Mesendoderm (in vitro differentiated cells): Measurements from ENCODE around the gene FAM118A.

Source experiments
- DNase-seq: peaks from one replicate; pipeline ENCODE4 v3.0.0; 2013
- H2AK5ac ChIP-seq: 2 replicates; pipeline ENCODE4 v1.6.1; 2013; ENCODE audit warnings: low read length, inconsistent platforms
- H2BK120ac ChIP-seq: 2 replicates; pipeline ENCODE4 v1.6.1; 2013; ENCODE audit warnings: low read depth, mild to moderate bottlenecking, low read length, moderate library complexity, mixed read lengths
- H2BK15ac ChIP-seq: replicated peaks from 2 replicates; pipeline ENCODE4 v1.6.1; 2013; ENCODE audit warnings: low read depth, mild to moderate bottlenecking, moderate library complexity
- H2BK5ac ChIP-seq: 2 replicates; pipeline ENCODE4 v1.6.1; 2013; ENCODE audit warnings: low read length, inconsistent platforms
- H3K18ac ChIP-seq: 2 replicates; pipeline ENCODE4 v1.6.1; 2013; ENCODE audit warnings: mild to moderate bottlenecking, low read length, mixed read lengths
- H3K23ac ChIP-seq: one replicate; pipeline ENCODE4 v1.6.1; 2013; ENCODE audit warnings: low read length
- H3K27ac ChIP-seq: 2 replicates; pipeline ENCODE4 v1.5.1; 2013; ENCODE audit warnings: low read depth, mild to moderate bottlenecking, inconsistent platforms, low read length, moderate library complexity
- H3K27me3 ChIP-seq: 2 replicates; pipeline ENCODE4 v1.6.1; 2013; ENCODE audit warnings: low read length, control low read depth, mild to moderate bottlenecking, inconsistent platforms; ENCODE audit not compliant: insufficient read depth, poor library complexity
- H3K36me3 ChIP-seq: 2 replicates; pipeline ENCODE4 v1.6.1; 2013; ENCODE audit warnings: low read length, inconsistent platforms; ENCODE audit not compliant: control insufficient read depth, insufficient read depth
- H3K4ac ChIP-seq: one replicate; pipeline ENCODE4 v1.6.1; 2013; ENCODE audit warnings: low read depth, mild to moderate bottlenecking, low read length, moderate library complexity
- H3K4me1 ChIP-seq: 2 replicates; pipeline ENCODE4 v1.6.1; 2013; ENCODE audit warnings: low read depth, low read length, inconsistent platforms; ENCODE audit not compliant: control insufficient read depth
- H3K4me2 ChIP-seq: 2 replicates; pipeline ENCODE4 v1.6.1; 2013; ENCODE audit warnings: low read length
- H3K4me3 ChIP-seq: 2 replicates; pipeline ENCODE4 v1.5.1; 2013; ENCODE audit warnings: mild to moderate bottlenecking, low read length
- H3K56ac ChIP-seq: one replicate; pipeline ENCODE4 v1.6.1; 2013; ENCODE audit warnings: low read length
- H3K79me1 ChIP-seq: 2 replicates; pipeline ENCODE4 v1.6.1; 2013; ENCODE audit warnings: low read length, inconsistent platforms
- H3K79me2 ChIP-seq: 2 replicates; pipeline ENCODE4 v1.6.1; 2013; ENCODE audit warnings: mild to moderate bottlenecking, low read length; ENCODE audit not compliant: control insufficient read depth, insufficient read depth
- H3K9ac ChIP-seq: 2 replicates; pipeline ENCODE4 v1.6.1; 2013; ENCODE audit warnings: low read length, inconsistent platforms
- H4K5ac ChIP-seq: one replicate; pipeline ENCODE4 v1.6.1; 2013; ENCODE audit warnings: low read length
- H4K8ac ChIP-seq: one replicate; pipeline ENCODE4 v1.6.1; 2013; ENCODE audit warnings: low read depth, mild to moderate bottlenecking, control low read depth, low read length, moderate library complexity
- WGBS: extraction: QIAGEN DNeasy Blood & Tissue Kit; methylation state at CpG from one replicate; pipeline ENCODE4 v1.1.7; 2013; ENCODE audit warnings: low lambda C conversion rate, missing lambda C conversion rate; ENCODE audit not compliant: insufficient coverage; ENCODE audit errors: extremely low coverage; 5-methylcytosine and 5-hydroxymethylcytosine counted together

The FAM118A gene

DNA sequence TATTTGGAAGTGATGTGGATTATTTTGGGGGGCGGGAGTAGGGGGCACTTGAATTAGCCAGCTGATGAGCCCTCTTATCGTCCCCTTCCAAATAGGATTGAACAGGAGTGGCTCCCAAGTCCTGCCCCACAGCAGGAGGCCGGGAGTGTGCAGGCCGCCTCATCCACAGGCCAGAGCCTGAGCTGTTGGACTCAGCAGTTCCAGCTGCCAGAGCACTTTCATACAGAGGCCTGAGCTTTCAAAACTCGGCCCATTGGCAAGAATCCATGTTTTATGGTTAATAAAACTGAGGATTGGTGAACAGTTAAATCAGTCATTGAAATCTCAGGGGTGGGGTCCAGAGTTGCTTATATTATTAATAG, 9.6 kb downstream of the FAM118A start:
- H3K23ac ChIP-seq = no peak overlapping the region
- no peak overlapping the region for H4K8ac ChIP-seq
- H2BK5ac ChIP-seq = no peak overlapping the region
- no peak overlapping the region for H4K5ac ChIP-seq
- WGBS = no CpG with 5 or more reads among the region's 5 CpGs
- no peak overlapping the region for H2BK15ac ChIP-seq
- no peak overlapping the region for H3K4ac ChIP-seq
- H3K79me1 ChIP-seq = peaks cover 18% of the 10 kb centered on the region
- no peaks in the 10 kb centered on the region for H3K27me3 ChIP-seq
- H3K56ac ChIP-seq = no peak overlapping the region
- H3K79me2 ChIP-seq = peaks cover 28% of the 10 kb centered on the region
- H3K18ac ChIP-seq = no peak overlapping the region
- no peak overlapping the region for H3K9ac ChIP-seq
- no peaks in the 10 kb centered on the region for H3K36me3 ChIP-seq
- no peak overlapping the region for H3K4me2 ChIP-seq
- no peak overlapping the region for H2AK5ac ChIP-seq
- H2BK120ac ChIP-seq = no peak overlapping the region
- DNase-seq = peak; percentile 27
- no peak overlapping the region for H3K27ac ChIP-seq
- no peak overlapping the region for H3K4me3 ChIP-seq
- peaks cover under 1% of the 10 kb centered on the region for H3K4me1 ChIP-seq

DNA sequence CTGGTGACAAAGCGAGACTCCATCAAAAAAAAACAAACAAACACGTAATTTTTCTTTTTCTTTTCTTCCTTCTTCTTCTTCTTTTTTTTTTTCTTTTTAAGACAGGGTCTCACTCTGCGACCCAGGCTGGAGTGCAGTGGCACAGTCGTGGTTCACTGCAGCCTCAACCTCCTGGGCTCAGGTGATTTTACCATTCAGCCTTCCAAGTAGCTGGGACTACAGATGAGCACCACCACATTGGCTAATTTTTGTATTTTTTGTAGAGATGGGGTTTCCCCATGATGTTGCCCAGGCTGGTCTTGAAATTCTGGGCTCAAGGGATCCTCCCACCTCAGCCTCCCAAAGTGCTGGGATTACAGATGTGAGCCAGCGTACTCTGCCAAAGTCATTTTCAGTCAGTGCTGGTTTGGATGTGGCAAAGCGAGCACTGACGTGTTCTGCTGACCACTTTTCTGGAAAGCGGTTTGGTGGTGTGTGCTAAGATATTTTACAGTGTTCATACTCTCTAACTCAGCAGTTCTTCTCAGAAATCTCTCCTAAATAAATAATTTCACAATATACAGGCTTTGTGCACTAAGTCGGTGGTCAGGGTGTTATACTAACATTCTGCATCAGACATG, 10.7 kb downstream of the FAM118A start:
- no CpG with 5 or more reads among the region's 9 CpGs for WGBS

GRCh38 chr22:45321827-45322226, 12.1 kb downstream of the FAM118A start:
- no peaks in the 10 kb centered on the region for H3K4me1 ChIP-seq
- peaks cover 12% of the 10 kb centered on the region for H3K79me2 ChIP-seq
- no peak overlapping the region for H2AK5ac ChIP-seq
- H3K27me3 ChIP-seq = no peaks in the 10 kb centered on the region
- no peak overlapping the region for H3K23ac ChIP-seq
- no peaks in the 10 kb centered on the region for H3K36me3 ChIP-seq
- H2BK15ac ChIP-seq = no peak overlapping the region
- H3K4ac ChIP-seq = no peak overlapping the region
- no peak overlapping the region for H3K9ac ChIP-seq
- peaks cover 11% of the 10 kb centered on the region for H3K79me1 ChIP-seq
- WGBS = no CpG with 5 or more reads among the region's 12 CpGs
- no peak overlapping the region for H3K27ac ChIP-seq
- no peak for DNase-seq
- H4K5ac ChIP-seq = no peak overlapping the region
- H3K18ac ChIP-seq = no peak overlapping the region
- no peak overlapping the region for H2BK5ac ChIP-seq
- no peak overlapping the region for H3K56ac ChIP-seq
- H3K4me3 ChIP-seq = no peak overlapping the region
- no peak overlapping the region for H2BK120ac ChIP-seq
- H3K4me2 ChIP-seq = no peak overlapping the region
- no peak overlapping the region for H4K8ac ChIP-seq

More for the DNA sequence above, 10.7 kb downstream of the FAM118A start:
- Histone ChIP-seq H4K5ac (no peak overlapping the region), H3K27ac (no peak overlapping the region), H2AK5ac (no peak overlapping the region), H3K4ac (no peak overlapping the region), H3K56ac (no peak overlapping the region), H3K4me3 (no peak overlapping the region), H2BK5ac (no peak overlapping the region), H2BK15ac (no peak overlapping the region), H3K18ac (no peak overlapping the region), H2BK120ac (no peak overlapping the region), H3K4me1 (no peaks in the 10 kb centered on the region), H3K4me2 (no peak overlapping the region), H3K9ac (no peak overlapping the region), H3K36me3 (no peaks in the 10 kb centered on the region), H3K79me1 (peaks cover 15% of the 10 kb centered on the region), H3K23ac (no peak overlapping the region), H3K79me2 (peaks cover 22% of the 10 kb centered on the region), H3K27me3 (no peaks in the 10 kb centered on the region), H4K8ac (no peak overlapping the region)
- DNase-seq = no peak

GRCh38 chr22:45322873-45323525, 13.3 kb downstream of the FAM118A start:
- no peak overlapping the region for H3K4ac ChIP-seq
- no peaks in the 10 kb centered on the region for H3K36me3 ChIP-seq

DNA sequence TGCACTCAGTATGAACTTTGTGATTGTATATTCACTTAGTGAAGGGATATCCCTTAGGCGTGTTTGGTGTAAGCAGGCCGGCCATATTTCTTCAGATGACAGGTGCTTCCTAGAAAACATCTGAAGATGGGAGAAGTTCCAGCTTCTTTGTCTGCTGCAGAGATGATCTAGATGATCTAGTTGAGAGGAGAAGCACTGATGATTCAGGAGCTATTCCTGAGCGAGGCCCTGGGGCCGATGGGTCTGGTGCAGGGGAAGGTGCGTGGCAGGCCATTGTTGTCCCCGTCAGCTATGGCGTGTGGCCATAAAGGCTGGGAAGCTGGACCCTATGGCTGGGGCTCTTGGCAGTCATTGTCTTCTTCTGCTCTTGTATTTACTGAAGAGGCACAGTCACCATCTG, 14.0 kb downstream of the FAM118A start:
- Histone ChIP-seq H3K23ac (no peak overlapping the region), H2BK120ac (no peak overlapping the region), H2BK15ac (no peak overlapping the region), H3K18ac (no peak overlapping the region), H2BK5ac (no peak overlapping the region), H3K4ac (no peak overlapping the region), H3K56ac (no peak overlapping the region), H3K27me3 (no peaks in the 10 kb centered on the region), H3K9ac (no peak overlapping the region), H3K4me1 (no peaks in the 10 kb centered on the region), H3K4me3 (no peak overlapping the region), H2AK5ac (no peak overlapping the region), H4K8ac (no peak overlapping the region), H3K27ac (no peak overlapping the region), H3K79me2 (peaks cover 7% of the 10 kb centered on the region), H4K5ac (no peak overlapping the region), H3K4me2 (no peak overlapping the region), H3K36me3 (no peaks in the 10 kb centered on the region), H3K79me1 (peaks cover 6% of the 10 kb centered on the region)
- no CpG with 5 or more reads among the region's 7 CpGs for WGBS
- no peak for DNase-seq

More at GRCh38 chr22:45322873-45323525, 13.3 kb downstream of the FAM118A start:
- Histone ChIP-seq H3K4me3 (no peak overlapping the region), H2AK5ac (no peak overlapping the region), H3K79me2 (peaks cover 9% of the 10 kb centered on the region), H3K27ac (no peak overlapping the region), H2BK15ac (no peak overlapping the region), H3K27me3 (no peaks in the 10 kb centered on the region), H3K18ac (no peak overlapping the region), H3K9ac (no peak overlapping the region), H3K23ac (no peak overlapping the region), H3K79me1 (peaks cover 8% of the 10 kb centered on the region), H3K56ac (no peak overlapping the region), H3K4me1 (no peaks in the 10 kb centered on the region), H3K4me2 (no peak overlapping the region), H4K8ac (no peak overlapping the region), H2BK5ac (no peak overlapping the region), H2BK120ac (no peak overlapping the region), H4K5ac (no peak overlapping the region)
- no CpG with 5 or more reads among the region's 24 CpGs for WGBS
- DNase-seq = no peak

DNA sequence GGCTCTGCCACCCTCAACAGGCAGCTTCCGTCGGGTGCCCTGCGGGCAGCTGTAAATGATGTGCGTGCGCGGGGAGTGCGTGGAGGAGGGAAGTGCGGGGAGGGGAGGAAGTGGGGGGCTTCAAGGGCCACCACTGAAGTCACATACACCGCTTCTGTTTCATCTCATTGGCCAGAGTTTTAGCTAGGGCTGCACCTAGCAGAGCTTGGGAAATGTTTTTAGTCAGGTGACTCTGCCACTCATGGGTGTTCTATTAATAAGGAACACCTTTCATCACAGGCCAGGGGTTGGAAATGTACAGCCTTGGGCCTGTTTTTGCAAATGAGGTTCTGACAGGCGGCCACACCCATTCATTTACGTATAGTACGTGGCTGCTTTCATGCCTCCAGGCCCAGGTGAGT, 14.6 kb downstream of the FAM118A start:
- no peak overlapping the region for H3K4ac ChIP-seq
- no peaks in the 10 kb centered on the region for H3K4me1 ChIP-seq
- no peak overlapping the region for H2BK15ac ChIP-seq
- H3K18ac ChIP-seq = no peak overlapping the region
- H3K79me1 ChIP-seq = peaks cover 4% of the 10 kb centered on the region
- H2BK120ac ChIP-seq = no peak overlapping the region
- H2BK5ac ChIP-seq = no peak overlapping the region
- DNase-seq = no peak
- H3K36me3 ChIP-seq = no peaks in the 10 kb centered on the region
- WGBS = no CpG with 5 or more reads among the region's 12 CpGs
- H3K9ac ChIP-seq = no peak overlapping the region
- H3K27ac ChIP-seq = no peak overlapping the region
- H3K4me3 ChIP-seq = no peak overlapping the region
- H4K8ac ChIP-seq = no peak overlapping the region
- H3K27me3 ChIP-seq = no peaks in the 10 kb centered on the region
- peaks cover 3% of the 10 kb centered on the region for H3K79me2 ChIP-seq
- H3K23ac ChIP-seq = no peak overlapping the region
- no peak overlapping the region for H3K56ac ChIP-seq
- no peak overlapping the region for H4K5ac ChIP-seq
- H3K4me2 ChIP-seq = no peak overlapping the region
- H2AK5ac ChIP-seq = no peak overlapping the region
